ENCODE measurements around the gene AZU1.

- TF ChIP-seq CTCF (conservative IDR thresholded peaks at IDR 0.05; ENCODE audit: low read depth, low read length) (no peak), EZH2 (IDR thresholded peaks at IDR 0.05; ENCODE audit: low read length, unreplicated experiment) (no peak)
Observed at GRCh38 chr19:780935-781334, 46.7 kb upstream of the AZU1 start.
